Mammary epithelial cell (primary cell): ENCODE measurements around the gene LARGE1.

ENCODE experiments used
- EZH2 ChIP-seq: IDR thresholded peaks from 2 replicates; pipeline ENCODE4 v1.6.1; 2012; ENCODE audit warnings: low read length, inconsistent platforms, borderline replicate concordance
- TF ChIP-seq, protein P1 (sequence below), 2 donors: IDR thresholded peaks in 1 of 2; conservative IDR thresholded peaks in 1 of 2; 2 replicates each; pipeline ENCODE4 v1.5.1; 2011 to 2012; ENCODE audit warnings: inconsistent platforms in 2 of 2, low read length in 2 of 2, mild to moderate bottlenecking in 2 of 2, control low read depth in 1 of 2, low read depth in 1 of 2; ENCODE audit not compliant: insufficient read depth in 1 of 2; ENCODE audit errors: extremely low read depth in 1 of 2

DNA sequence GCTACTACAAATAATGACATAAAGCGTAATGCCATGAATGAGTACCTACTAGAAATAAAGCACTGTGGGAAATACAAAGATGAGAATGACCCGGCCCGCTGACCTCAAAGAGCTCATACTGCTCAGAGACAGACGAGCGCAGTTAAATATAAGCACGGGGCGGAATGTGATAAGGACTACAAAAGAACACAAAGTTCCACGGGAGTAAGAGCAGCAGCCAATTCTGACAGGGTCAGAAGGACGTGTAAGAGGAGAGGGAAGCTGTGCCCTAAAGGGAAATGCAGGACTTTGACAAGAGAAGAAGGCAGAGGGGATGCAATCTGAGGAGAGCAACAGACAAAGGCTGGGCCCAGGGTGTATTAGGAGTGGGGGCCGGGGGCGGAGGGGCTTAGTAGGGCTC, 314.6 kb downstream of the LARGE1 start:
- TF ChIP-seq, protein P1, sequence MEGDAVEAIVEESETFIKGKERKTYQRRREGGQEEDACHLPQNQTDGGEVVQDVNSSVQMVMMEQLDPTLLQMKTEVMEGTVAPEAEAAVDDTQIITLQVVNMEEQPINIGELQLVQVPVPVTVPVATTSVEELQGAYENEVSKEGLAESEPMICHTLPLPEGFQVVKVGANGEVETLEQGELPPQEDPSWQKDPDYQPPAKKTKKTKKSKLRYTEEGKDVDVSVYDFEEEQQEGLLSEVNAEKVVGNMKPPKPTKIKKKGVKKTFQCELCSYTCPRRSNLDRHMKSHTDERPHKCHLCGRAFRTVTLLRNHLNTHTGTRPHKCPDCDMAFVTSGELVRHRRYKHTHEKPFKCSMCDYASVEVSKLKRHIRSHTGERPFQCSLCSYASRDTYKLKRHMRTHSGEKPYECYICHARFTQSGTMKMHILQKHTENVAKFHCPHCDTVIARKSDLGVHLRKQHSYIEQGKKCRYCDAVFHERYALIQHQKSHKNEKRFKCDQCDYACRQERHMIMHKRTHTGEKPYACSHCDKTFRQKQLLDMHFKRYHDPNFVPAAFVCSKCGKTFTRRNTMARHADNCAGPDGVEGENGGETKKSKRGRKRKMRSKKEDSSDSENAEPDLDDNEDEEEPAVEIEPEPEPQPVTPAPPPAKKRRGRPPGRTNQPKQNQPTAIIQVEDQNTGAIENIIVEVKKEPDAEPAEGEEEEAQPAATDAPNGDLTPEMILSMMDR (conservative IDR thresholded peaks at IDR 0.05 in 1 of 2, IDR thresholded peaks at IDR 0.05 in 1 of 2; ENCODE audit: extremely low read depth in 1 of 2, insufficient read depth in 1 of 2, low read depth in 1 of 2, low read length in 2 of 2), result no peak
- no peak for TF ChIP-seq EZH2
